K562 (cell line): ENCODE measurements around the gene PGM3. TPM values are rescaled to one million over a fixed set of nuclear protein-coding genes. Genes with fewer than 3 reads are reported as not detected.

Experiments
- polyA plus RNA-seq, 8 experiments: library from polyadenylated mRNA; depleted of rRNA in 4 of 8; stranded (reverse) in 5 of 8; unstranded in 3 of 8; fragments of >200 nt; fragmentation: Nextera tagmentation in 2 of 8; fragmentation: Illumina TruSeq in 1 of 8; extraction: Ambion mirVana in 2 of 8; extraction: Trizol in 1 of 8; gene quantifications; 2 replicates each; pipeline versions ENCODE4 v1.2.1 to v1.2.3, GENCODE V29; 2011 to 2014; ENCODE audit warnings: inconsistent platforms in 1 of 8, missing spikeins in 1 of 8
- total RNA-seq, 7 experiments: library from RNA; depleted of rRNA in 6 of 7; stranded (reverse); fragments of >200 nt in 6 of 7; fragmentation: Illumina TruSeq in 2 of 7; extraction: Trizol in 2 of 7; gene quantifications; 2 replicates each; pipeline versions ENCODE4 v1.2.1 to v1.2.3, GENCODE V29; 2011 to 2021; ENCODE audit warnings: low replicate concordance in 1 of 7
- TF ChIP-seq, protein P1 (sequence below), 2 experiments: fragments of 450-650 bp; formaldehyde crosslinking in 1 of 2; IDR thresholded peaks; 2 replicates each; pipeline versions ENCODE4 v1.4.0 to v1.6.1; 2014 to 2020; ENCODE audit warnings: mild to moderate bottlenecking in 2 of 2, borderline replicate concordance in 1 of 2, low read depth in 1 of 2
- TF ChIP-seq, protein P2 (sequence below): sonication (generic); formaldehyde crosslinking; IDR thresholded peaks from 2 replicates; pipeline ENCODE4 v1.8.1; 2022; ENCODE audit warnings: missing genetic modification reagents

PGM3 gene
- total and polyA plus RNA-seq, 9 of the 15 experiments (the other 6 are each of a cell fraction or from before 2014, with no cell fraction given), result 19.1 to 107 (median 50.5) TPM

DNA sequence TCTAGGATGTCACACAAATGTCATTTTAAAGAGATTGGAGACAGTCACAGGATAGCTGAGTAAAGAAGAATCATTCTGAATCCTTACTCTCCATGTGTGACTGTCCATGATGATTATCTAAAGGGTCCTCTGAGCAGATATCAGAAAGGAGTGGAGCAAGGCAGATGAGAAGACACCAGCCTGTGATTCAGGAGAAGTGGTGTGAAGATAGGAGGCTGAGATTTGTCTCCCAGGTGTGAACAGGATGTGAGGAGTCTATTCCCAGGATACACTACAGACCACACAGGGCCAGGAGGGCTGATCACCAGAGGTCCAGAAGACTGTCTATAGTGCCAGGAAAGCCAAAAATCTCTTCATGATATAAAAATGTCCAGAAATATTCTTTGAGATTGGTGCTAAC is 27.1 kb upstream of the PGM3 start (continued):
- TF ChIP-seq, protein P1, sequence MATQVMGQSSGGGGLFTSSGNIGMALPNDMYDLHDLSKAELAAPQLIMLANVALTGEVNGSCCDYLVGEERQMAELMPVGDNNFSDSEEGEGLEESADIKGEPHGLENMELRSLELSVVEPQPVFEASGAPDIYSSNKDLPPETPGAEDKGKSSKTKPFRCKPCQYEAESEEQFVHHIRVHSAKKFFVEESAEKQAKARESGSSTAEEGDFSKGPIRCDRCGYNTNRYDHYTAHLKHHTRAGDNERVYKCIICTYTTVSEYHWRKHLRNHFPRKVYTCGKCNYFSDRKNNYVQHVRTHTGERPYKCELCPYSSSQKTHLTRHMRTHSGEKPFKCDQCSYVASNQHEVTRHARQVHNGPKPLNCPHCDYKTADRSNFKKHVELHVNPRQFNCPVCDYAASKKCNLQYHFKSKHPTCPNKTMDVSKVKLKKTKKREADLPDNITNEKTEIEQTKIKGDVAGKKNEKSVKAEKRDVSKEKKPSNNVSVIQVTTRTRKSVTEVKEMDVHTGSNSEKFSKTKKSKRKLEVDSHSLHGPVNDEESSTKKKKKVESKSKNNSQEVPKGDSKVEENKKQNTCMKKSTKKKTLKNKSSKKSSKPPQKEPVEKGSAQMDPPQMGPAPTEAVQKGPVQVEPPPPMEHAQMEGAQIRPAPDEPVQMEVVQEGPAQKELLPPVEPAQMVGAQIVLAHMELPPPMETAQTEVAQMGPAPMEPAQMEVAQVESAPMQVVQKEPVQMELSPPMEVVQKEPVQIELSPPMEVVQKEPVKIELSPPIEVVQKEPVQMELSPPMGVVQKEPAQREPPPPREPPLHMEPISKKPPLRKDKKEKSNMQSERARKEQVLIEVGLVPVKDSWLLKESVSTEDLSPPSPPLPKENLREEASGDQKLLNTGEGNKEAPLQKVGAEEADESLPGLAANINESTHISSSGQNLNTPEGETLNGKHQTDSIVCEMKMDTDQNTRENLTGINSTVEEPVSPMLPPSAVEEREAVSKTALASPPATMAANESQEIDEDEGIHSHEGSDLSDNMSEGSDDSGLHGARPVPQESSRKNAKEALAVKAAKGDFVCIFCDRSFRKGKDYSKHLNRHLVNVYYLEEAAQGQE (IDR thresholded peaks at IDR 0.05; ENCODE audit: borderline replicate concordance), result no peak
- TF ChIP-seq, protein P1 (CRISPR knock-in tag; IDR thresholded peaks at IDR 0.05; ENCODE audit: low read depth), result no peak
- TF ChIP-seq, protein P2, sequence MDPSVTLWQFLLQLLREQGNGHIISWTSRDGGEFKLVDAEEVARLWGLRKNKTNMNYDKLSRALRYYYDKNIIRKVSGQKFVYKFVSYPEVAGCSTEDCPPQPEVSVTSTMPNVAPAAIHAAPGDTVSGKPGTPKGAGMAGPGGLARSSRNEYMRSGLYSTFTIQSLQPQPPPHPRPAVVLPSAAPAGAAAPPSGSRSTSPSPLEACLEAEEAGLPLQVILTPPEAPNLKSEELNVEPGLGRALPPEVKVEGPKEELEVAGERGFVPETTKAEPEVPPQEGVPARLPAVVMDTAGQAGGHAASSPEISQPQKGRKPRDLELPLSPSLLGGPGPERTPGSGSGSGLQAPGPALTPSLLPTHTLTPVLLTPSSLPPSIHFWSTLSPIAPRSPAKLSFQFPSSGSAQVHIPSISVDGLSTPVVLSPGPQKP (CRISPR knock-in tag), result no peak
